Liver (tissue), 9 donors: ENCODE results near the gene SLC49A4. TPM values are rescaled to one million over a fixed set of nuclear protein-coding genes. Genes with fewer than 3 reads are reported as not detected.

Experiments used
- DNase-seq: peaks from one replicate; pipeline ENCODE4 v3.0.0-alpha.2; 2017; ENCODE audit warnings: low spot score
- H3K27ac ChIP-seq, 2 donors: one replicate each; pipeline ENCODE4 v1.7.0; 2013; ENCODE audit warnings: inconsistent platforms in 2 of 2, low read length in 2 of 2, control low read depth in 1 of 2, low read depth in 1 of 2, mild to moderate bottlenecking in 1 of 2
- H3K27me3 ChIP-seq, 4 donors: one replicate each; pipeline versions ENCODE4 v1.6.1 to v1.7.0; 2013; ENCODE audit warnings: low read length in 3 of 4, inconsistent platforms in 1 of 4, mild to moderate bottlenecking in 1 of 4, moderate library complexity in 1 of 4; ENCODE audit not compliant: control insufficient read depth in 4 of 4, insufficient read depth in 4 of 4
- H3K36me3 ChIP-seq, 4 donors: one replicate each; pipeline versions ENCODE4 v1.6.1 to v1.7.0; 2013; ENCODE audit warnings: low read length in 3 of 4, mild to moderate bottlenecking in 3 of 4, low read depth in 1 of 4, moderate library complexity in 1 of 4; ENCODE audit not compliant: control insufficient read depth in 4 of 4, insufficient read depth in 3 of 4
- H3K4me1 ChIP-seq, 4 donors: one replicate each; pipeline versions ENCODE4 v1.6.1 to v1.7.0; 2013; ENCODE audit warnings: low read length in 3 of 4, mild to moderate bottlenecking in 3 of 4, moderate library complexity in 1 of 4; ENCODE audit not compliant: control insufficient read depth in 4 of 4, insufficient read depth in 4 of 4
- H3K4me3 ChIP-seq, 3 donors: one replicate each; pipeline versions ENCODE4 v1.6.1 to v1.7.0; 2013; ENCODE audit warnings: low read length in 3 of 3, control low read depth in 1 of 3, low read depth in 1 of 3, mild to moderate bottlenecking in 1 of 3
- H3K9ac ChIP-seq, 2 donors: one replicate each; pipeline ENCODE4 v1.7.0; 2013; ENCODE audit warnings: low read length in 2 of 2, mild to moderate bottlenecking in 2 of 2, moderate library complexity in 2 of 2, control low read depth in 1 of 2, low read depth in 1 of 2
- H3K9me3 ChIP-seq, 4 donors: one replicate each; pipeline versions ENCODE4 v1.6.1 to v1.7.0; 2013; ENCODE audit warnings: low read length in 3 of 4; ENCODE audit not compliant: control insufficient read depth in 4 of 4
- EGR1 ChIP-seq, 2 donors: IDR thresholded peaks; 2 replicates each; pipeline ENCODE4 v1.6.1; 2016 to 2018; ENCODE audit warnings: antibody characterized with exemption in 2 of 2, low read depth in 2 of 2
- FOXA2 ChIP-seq: IDR thresholded peaks from 2 replicates; pipeline ENCODE4 v1.6.1; 2016; ENCODE audit warnings: antibody characterized with exemption
- GABPA ChIP-seq, 2 donors: IDR thresholded peaks in 1 of 2; conservative IDR thresholded peaks in 1 of 2; 2 replicates each; pipeline ENCODE4 v1.6.1; 2016; ENCODE audit warnings: antibody characterized with exemption in 2 of 2, mild to moderate bottlenecking in 1 of 2, moderate library complexity in 1 of 2
- HNF4A ChIP-seq, 2 donors: conservative IDR thresholded peaks; 2 replicates each; pipeline ENCODE4 v1.6.1; 2016; ENCODE audit warnings: antibody characterized with exemption in 2 of 2, mild to moderate bottlenecking in 2 of 2
- HNF4G ChIP-seq: IDR thresholded peaks from 2 replicates; pipeline ENCODE4 v1.6.1; 2016; ENCODE audit warnings: antibody characterized with exemption
- JUND ChIP-seq, 2 donors: IDR thresholded peaks; 2 replicates each; pipeline ENCODE4 v1.6.1; 2016; ENCODE audit warnings: antibody characterized with exemption in 2 of 2
- MAX ChIP-seq: IDR thresholded peaks from 2 replicates; pipeline ENCODE4 v1.6.1; 2016; ENCODE audit warnings: antibody characterized with exemption
- NR2F2 ChIP-seq: IDR thresholded peaks from 2 replicates; pipeline ENCODE4 v1.6.1; 2016; ENCODE audit warnings: antibody characterized with exemption
- RAD21 ChIP-seq, 2 donors: IDR thresholded peaks; 2 replicates each; pipeline ENCODE4 v1.6.1; 2016; ENCODE audit warnings: antibody characterized with exemption in 2 of 2, mild to moderate bottlenecking in 2 of 2
- RXRA ChIP-seq, 2 donors: IDR thresholded peaks; 2 replicates each; pipeline ENCODE4 v1.6.1; 2017 to 2018; ENCODE audit warnings: antibody characterized with exemption in 2 of 2, mild to moderate bottlenecking in 1 of 2
- SP1 ChIP-seq: IDR thresholded peaks from 2 replicates; pipeline ENCODE4 v1.6.1; 2018; ENCODE audit warnings: antibody characterized with exemption, mild to moderate bottlenecking
- TAF1 ChIP-seq: conservative IDR thresholded peaks from 2 replicates; pipeline ENCODE4 v1.6.1; 2016; ENCODE audit warnings: antibody characterized with exemption, mild to moderate bottlenecking
- ZBTB33 ChIP-seq: IDR thresholded peaks from 2 replicates; pipeline ENCODE4 v1.6.1; 2016; ENCODE audit warnings: antibody characterized with exemption
- WGBS: extraction: QIAGEN DNeasy Blood & Tissue Kit; methylation state at CpG from one replicate; pipeline ENCODE4 v1.1.7; 2013; 5-methylcytosine and 5-hydroxymethylcytosine counted together
- polyA plus RNA-seq, 2 donors: library from polyadenylated mRNA; stranded (reverse) in 1 of 2; unstranded in 1 of 2; fragments of 200-250 nt in 1 of 2; fragments of >200 nt in 1 of 2; fragmentation: Nextera tagmentation in 1 of 2; extraction: Ambion mirVana in 1 of 2; gene quantifications; one replicate each; pipeline versions ENCODE4 v1.2.1 to v1.2.3, GENCODE V29; 2013 to 2015
- total RNA-seq, 2 donors: library from RNA; depleted of rRNA; stranded (reverse); fragments of >200 nt; gene quantifications; one replicate each; pipeline ENCODE4 v1.2.3, GENCODE V29; 2014
- TF ChIP-seq, protein P1 (sequence below): IDR thresholded peaks from 2 replicates; pipeline ENCODE4 v1.6.1; 2016; ENCODE audit warnings: antibody characterized with exemption, mild to moderate bottlenecking
- TF ChIP-seq, protein P2 (sequence below): IDR thresholded peaks from 2 replicates; pipeline ENCODE4 v1.6.1; 2016; ENCODE audit warnings: antibody characterized with exemption
- donor health status: healthy.
- donor health status: healthy.
- donor health status: healthy.
- donor health status: healthy.
- donor health status: healthy.

Gene SLC49A4
- total and polyA plus RNA-seq, 4 donors = 3.3 to 11.1 (median 6.3) TPM

GRCh38 chr3:122787872-122788271 is 7.0 kb upstream of the SLC49A4 start:
- Histone ChIP-seq H3K36me3 (no peaks in the 10 kb centered on the region), H3K27ac (no peak overlapping the region), H3K9me3 (no peaks in the 10 kb centered on the region), H3K4me3 (no peak overlapping the region), H3K27me3 (no peaks in the 10 kb centered on the region), H3K4me1 (no peaks in the 10 kb centered on the region), H3K9ac (no peak overlapping the region)
- WGBS = 80% methylated on average over 2 of the region's 2 CpGs
- TF ChIP-seq, protein P1, sequence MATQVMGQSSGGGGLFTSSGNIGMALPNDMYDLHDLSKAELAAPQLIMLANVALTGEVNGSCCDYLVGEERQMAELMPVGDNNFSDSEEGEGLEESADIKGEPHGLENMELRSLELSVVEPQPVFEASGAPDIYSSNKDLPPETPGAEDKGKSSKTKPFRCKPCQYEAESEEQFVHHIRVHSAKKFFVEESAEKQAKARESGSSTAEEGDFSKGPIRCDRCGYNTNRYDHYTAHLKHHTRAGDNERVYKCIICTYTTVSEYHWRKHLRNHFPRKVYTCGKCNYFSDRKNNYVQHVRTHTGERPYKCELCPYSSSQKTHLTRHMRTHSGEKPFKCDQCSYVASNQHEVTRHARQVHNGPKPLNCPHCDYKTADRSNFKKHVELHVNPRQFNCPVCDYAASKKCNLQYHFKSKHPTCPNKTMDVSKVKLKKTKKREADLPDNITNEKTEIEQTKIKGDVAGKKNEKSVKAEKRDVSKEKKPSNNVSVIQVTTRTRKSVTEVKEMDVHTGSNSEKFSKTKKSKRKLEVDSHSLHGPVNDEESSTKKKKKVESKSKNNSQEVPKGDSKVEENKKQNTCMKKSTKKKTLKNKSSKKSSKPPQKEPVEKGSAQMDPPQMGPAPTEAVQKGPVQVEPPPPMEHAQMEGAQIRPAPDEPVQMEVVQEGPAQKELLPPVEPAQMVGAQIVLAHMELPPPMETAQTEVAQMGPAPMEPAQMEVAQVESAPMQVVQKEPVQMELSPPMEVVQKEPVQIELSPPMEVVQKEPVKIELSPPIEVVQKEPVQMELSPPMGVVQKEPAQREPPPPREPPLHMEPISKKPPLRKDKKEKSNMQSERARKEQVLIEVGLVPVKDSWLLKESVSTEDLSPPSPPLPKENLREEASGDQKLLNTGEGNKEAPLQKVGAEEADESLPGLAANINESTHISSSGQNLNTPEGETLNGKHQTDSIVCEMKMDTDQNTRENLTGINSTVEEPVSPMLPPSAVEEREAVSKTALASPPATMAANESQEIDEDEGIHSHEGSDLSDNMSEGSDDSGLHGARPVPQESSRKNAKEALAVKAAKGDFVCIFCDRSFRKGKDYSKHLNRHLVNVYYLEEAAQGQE = no peak
- TF ChIP-seq RAD21 (IDR thresholded peaks at IDR 0.05) (no peak), RXRA (IDR thresholded peaks at IDR 0.05) (no peak), FOXA2 (no peak)
- DNase-seq = no peak

GRCh38 chr3:122789585-122790273 is 5.1 kb upstream of the SLC49A4 start:
- Histone ChIP-seq H3K27me3 (no peaks in the 10 kb centered on the region), H3K4me3 (no peak overlapping the region), H3K4me1 (peaks cover 0 to 12% (median 1%) of the 10 kb centered on the region in 4 donors), H3K9me3 (no peaks in the 10 kb centered on the region), H3K9ac (no peak overlapping the region), H3K27ac (no peak overlapping the region), H3K36me3 (no peaks in the 10 kb centered on the region)
- no peak for DNase-seq
- no peak for TF ChIP-seq ZBTB33
- WGBS = 93% methylated on average over 11 of the region's 11 CpGs

- Histone ChIP-seq H3K27me3 (no peaks in the 10 kb centered on the region), H3K9me3 (no peaks in the 10 kb centered on the region), H3K36me3 (no peaks in the 10 kb centered on the region), H3K9ac (peak within 1 kb of the TSS; percentile 87), H3K4me1 (peaks cover 2 to 22% (median 12%) of the 10 kb centered on the region in 4 donors), H3K4me3 (peak within 1 kb of the TSS; percentile 65 to 87 (median 79)), H3K27ac (peak within 1 kb of the TSS; percentile 95 to 96)
- peak; percentile 90 for DNase-seq
- under 1% methylated on average over 46 of the region's 46 CpGs for WGBS
- TF ChIP-seq SP1 = peak; percentile 42
- TF ChIP-seq JUND (IDR thresholded peaks at IDR 0.05) = peak; percentile 59 to 68
- peak in 1 of 2 donors; percentile 25 for TF ChIP-seq RXRA (IDR thresholded peaks at IDR 0.05)
- TF ChIP-seq GABPA (IDR thresholded peaks at IDR 0.05 in 1 of 2, conservative IDR thresholded peaks at IDR 0.05 in 1 of 2) = peak; percentile 48 to 81
- TF ChIP-seq FOXA2 = no peak
- TF ChIP-seq ZBTB33 = no peak
- peak in 1 of 2 donors; percentile 39 for TF ChIP-seq HNF4A (conservative IDR thresholded peaks at IDR 0.05)
- TF ChIP-seq MAX = peak; percentile 96
- no peak for TF ChIP-seq TAF1
- TF ChIP-seq HNF4G = no peak
- TF ChIP-seq NR2F2 = peak; percentile 71
- TF ChIP-seq RAD21 (IDR thresholded peaks at IDR 0.05) = peak in 1 of 2 donors; percentile 13
- no peak for TF ChIP-seq EGR1 (IDR thresholded peaks at IDR 0.05; ENCODE audit: low read depth in 2 of 2)
- TF ChIP-seq, protein P2, sequence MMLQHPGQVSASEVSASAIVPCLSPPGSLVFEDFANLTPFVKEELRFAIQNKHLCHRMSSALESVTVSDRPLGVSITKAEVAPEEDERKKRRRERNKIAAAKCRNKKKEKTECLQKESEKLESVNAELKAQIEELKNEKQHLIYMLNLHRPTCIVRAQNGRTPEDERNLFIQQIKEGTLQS = peak; percentile 22
Observed at GRCh38 chr3:122793568-122794416, 1.1 kb upstream of the SLC49A4 start, which contains the start of gene HSPBAP1. Gene HSPBAP1 (minus strand): TSS chr3:122793831. CDS start chr3:122793680, 151 bp downstream.
